ENCODE results near the gene ATP2C1. TPM values are rescaled to one million over a fixed set of nuclear protein-coding genes. Genes with fewer than 3 reads are reported as not detected.

ATP2C1 gene
- total and polyA plus RNA-seq, 9 of the 15 experiments (the other 6 are each of a cell fraction or from before 2014, with no cell fraction given), result 10.0 to 53.5 (median 27.9) TPM

DNA sequence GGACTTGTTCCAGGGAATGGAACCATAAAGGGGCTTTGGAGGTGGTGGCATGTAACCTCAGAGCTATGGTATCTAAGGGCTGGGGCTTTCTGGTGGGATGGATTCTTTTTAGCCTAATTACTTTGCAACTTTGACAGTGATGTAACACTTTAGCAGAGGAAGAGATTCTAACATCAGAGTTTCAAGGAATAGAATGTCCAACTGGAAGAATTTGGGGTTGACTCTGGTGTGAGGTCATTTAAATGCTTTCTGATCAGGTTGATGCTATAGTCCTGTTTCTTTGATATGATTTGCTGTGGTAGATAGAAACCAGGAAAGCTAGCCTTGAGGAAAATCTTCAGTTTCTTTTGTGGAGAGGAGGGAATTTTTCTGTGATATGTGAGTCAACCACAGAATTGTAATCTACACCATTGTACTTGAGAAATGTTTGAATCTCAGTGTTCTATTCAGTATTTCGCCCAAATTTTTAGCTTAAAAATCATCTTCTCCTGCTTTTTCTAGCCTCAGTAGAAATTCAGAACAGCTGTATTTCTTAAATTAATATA is 40.0 kb downstream of the ATP2C1 start (continued):
- TF ChIP-seq ARID4B (CRISPR knock-in tag; IDR thresholded peaks at IDR 0.05) (no peak), THRAP3 (IDR thresholded peaks at IDR 0.05; ENCODE audit: borderline replicate concordance) (no peak), RFX1 (IDR thresholded peaks at IDR 0.05) (no peak), TBP (optimal IDR thresholded peaks at IDR 0.05; ENCODE audit: low read depth, low read length) (no peak), RUNX1 (IDR thresholded peaks at IDR 0.05; ENCODE audit: low read depth) (no peak), NR4A1 (CRISPR knock-in tag; IDR thresholded peaks at IDR 0.05) (no peak), NR4A1 (tag; IDR thresholded peaks at IDR 0.05) (no peak), ZBTB8A (IDR thresholded peaks at IDR 0.05; ENCODE audit: partially characterized antibody) (no peak)
- TF ChIP-seq, protein P1, sequence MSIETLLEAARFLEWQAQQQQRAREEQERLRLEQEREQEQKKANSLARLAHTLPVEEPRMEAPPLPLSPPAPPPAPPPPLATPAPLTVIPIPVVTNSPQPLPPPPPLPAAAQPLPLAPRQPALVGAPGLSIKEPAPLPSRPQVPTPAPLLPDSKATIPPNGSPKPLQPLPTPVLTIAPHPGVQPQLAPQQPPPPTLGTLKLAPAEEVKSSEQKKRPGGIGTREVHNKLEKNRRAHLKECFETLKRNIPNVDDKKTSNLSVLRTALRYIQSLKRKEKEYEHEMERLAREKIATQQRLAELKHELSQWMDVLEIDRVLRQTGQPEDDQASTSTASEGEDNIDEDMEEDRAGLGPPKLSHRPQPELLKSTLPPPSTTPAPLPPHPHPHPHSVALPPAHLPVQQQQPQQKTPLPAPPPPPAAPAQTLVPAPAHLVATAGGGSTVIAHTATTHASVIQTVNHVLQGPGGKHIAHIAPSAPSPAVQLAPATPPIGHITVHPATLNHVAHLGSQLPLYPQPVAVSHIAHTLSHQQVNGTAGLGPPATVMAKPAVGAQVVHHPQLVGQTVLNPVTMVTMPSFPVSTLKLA (conservative IDR thresholded peaks at IDR 0.05), result no peak
- TF ChIP-seq, protein P2, sequence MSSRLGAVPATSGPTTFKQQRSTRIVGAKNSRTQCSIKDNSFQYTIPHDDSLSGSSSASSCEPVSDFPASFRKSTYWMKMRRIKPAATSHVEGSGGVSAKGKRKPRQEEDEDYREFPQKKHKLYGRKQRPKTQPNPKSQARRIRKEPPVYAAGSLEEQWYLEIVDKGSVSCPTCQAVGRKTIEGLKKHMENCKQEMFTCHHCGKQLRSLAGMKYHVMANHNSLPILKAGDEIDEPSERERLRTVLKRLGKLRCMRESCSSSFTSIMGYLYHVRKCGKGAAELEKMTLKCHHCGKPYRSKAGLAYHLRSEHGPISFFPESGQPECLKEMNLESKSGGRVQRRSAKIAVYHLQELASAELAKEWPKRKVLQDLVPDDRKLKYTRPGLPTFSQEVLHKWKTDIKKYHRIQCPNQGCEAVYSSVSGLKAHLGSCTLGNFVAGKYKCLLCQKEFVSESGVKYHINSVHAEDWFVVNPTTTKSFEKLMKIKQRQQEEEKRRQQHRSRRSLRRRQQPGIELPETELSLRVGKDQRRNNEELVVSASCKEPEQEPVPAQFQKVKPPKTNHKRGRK (tag; IDR thresholded peaks at IDR 0.05), result no peak
